AML-193 (cell line): ENCODE results near the gene FRY.

ENCODE experiments used
- DNase-seq, 2 experiments: peaks; one replicate each; lab custom pipeline; 2025; lab: John Stamatoyannopoulos, UW

FRY gene

GRCh38 chr13:32135056-32135390 lies 103.4 kb downstream of the FRY start:
- DNase-seq, result no peak

DNA sequence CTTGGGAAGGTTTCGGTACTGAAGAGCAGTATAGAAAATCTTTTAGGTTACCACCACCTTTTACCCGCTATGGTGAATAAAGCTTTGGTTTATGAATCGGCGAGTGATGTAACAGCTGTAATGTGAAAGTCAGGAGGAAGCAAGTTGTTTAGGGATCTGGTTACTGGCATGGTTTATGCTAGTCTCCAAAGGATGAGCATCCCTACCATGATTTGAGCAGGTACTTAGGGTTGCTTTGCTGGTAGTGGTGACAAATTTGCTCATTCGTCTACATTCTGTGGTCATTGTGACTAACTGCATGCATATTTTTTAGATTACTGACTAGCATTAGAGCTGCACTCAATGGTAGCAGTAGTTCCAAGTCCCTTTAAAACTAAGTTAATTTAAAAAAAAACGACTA lies 104.1 kb downstream of the FRY start:
- DNase-seq, result no peak

DNA sequence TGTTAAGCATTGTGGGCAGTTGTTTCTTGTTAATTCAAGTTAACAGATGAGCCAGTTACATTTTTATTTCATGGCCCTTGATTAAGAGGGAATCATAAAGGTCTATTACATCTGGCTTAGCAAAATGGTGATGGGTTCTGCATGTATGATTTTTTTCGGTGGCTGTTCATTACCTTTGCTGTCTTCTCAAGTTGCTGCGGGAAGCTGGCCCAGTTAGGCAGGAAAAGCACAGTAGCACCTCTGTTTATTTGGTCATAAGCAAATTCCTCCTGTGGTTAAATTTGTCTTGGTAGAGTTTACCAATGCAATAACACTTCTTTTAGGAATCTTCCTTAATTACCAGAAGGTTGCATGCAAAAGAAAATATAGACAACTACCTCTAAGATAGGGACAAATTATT lies 104.5 kb downstream of the FRY start:
- no peak for DNase-seq

DNA sequence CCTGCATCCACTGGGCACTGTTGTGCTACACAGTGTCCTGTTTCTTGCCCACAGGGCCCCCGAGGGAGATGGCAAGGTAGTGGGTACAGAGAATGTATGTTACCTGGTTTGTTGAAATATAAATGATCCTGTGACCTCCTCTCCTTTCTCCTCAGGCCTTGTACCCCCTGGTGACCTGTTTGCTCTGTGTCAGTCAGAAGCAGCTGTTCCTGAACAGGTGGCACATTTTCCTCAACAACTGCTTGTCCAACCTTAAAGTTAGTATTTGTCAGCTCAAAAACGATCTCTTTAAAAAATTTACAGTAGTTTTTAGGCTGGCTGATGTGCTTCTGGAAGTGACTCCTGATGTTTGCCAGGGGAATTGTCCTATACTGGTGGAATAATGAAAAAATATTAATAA lies 105.1 kb downstream of the FRY start:
- no peak for DNase-seq

- DNase-seq, result no peak
These were observed 107.7 kb downstream of the FRY start for GRCh38 chr13:32139251-32139650.

DNA sequence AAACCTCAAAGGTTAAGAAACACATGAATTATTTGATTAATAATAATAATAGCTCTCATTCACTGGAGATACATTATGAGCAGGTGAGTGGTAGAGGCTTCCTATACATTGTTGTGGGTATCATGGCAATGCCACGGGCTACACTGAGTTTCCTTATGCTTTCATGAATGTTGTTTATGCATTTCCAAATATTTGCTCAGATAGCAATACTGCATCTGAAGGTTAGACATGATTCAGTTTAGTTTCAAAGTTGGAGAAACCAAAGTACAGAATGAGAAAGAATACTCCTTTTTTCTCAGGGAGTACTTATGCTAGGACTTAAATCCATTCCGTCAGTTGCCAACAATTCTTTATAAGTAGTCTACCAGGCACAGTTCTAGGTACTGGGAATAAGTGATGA lies 108.5 kb downstream of the FRY start:
- no peak for DNase-seq

- peak in 1 of 2 experiments; percentile 37 for DNase-seq
These were observed 109.9 kb downstream of the FRY start for GRCh38 chr13:32141462-32141861.

DNA sequence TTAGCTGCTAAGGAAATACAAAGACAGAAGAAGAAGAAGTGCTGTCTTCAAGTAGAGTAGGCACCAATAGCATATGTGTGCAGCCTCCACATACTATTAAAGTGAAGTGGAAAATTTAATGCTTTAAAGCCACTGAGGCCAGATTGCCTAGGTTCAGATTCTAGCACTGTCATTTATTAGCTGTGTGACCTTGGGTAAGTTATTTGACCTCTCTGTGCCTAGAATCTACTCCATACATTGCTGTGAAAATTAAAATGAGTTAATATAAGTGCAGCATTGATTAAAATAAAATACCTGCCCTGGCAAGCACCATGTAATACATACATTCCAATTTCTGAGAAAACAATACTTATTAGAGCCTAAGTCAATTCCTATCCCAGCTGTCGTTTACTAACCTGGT lies 110.5 kb downstream of the FRY start:
- peak in 1 of 2 experiments; percentile 15 for DNase-seq

DNA sequence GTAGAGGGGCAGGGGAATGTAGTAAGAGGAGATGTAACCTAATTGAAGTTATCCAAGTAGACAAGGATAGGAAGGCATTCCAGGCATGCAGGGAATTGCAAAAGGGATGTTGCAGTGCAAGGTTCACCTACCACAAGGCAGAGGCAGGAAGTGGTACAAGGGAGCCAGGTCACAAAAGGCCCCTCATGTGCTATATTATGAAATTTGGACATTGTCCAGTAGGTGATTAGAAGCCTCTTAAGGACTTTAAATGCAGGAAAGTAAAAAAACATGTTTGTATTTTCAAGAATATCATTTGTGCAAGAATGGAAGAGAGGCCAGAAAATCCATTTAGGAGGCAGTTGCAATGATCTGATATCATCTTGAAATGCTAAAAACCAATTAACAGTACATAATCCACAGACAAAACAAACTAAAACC lies 111.4 kb downstream of the FRY start:
- peak; percentile 70 to 72 for DNase-seq

DNA sequence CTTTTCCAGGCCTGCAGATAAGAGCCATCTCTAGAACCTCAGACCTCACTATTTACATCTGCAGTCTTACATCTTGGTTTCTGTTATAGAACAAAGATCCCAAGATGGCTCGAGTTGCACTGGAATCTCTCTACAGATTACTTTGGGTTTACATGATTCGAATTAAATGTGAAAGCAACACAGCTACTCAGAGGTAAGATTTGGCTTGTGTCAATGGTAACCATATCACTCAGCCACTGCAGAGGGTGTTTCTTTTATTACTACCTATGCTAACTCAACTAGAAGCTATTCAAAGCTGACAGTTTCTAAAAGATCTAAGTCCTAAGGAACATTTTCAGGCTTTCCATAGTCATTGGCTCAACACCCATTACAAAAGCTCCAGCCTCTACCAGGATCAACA lies 115.6 kb downstream of the FRY start:
- DNase-seq, result no peak

- DNase-seq, result no peak
These were observed 116.4 kb downstream of the FRY start for GRCh38 chr13:32147976-32148375.

DNA sequence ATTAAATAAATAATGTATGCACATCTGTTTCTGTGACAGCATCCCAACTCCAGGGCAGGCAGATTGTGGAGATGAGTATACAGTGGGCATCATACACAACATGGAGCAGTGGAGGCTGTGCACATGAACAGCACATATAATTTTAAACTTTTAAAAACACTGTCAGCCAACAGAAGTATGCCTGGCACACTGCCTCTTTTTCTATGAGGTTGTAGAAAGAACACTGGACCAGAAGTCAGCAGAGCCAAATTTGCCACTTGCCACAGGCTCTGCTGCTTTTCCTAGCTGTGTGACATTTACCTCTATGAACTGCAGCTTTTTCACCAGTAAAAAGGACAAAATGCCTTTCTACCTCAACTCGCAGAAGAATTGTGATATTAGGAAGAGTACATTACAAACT lies 118.7 kb downstream of the FRY start:
- no peak for DNase-seq

DNA sequence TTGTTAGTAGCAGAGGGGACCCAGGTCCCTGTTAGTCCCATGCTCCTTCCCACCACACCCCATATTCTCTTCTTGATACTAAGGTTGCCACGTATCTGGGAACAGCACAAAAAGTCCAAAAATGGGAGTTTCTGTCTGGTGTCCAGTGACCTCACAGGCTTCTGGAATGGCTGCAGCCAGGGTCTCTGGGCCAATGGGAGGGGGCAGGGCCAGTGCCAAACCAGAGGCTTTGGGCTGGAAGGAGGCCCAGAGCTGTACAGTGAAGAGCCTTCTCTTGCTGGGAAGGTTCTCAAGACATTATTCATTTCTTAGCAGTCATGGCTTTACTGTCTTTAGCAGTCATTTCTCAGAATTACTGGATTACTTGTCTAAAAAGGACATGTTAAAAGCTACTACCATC lies 119.2 kb downstream of the FRY start:
- DNase-seq, result no peak

GRCh38 chr13:32151240-32151639 lies 119.7 kb downstream of the FRY start:
- DNase-seq, result no peak

- no peak for DNase-seq
These were observed 121.5 kb downstream of the FRY start for GRCh38 chr13:32153056-32153455.

- no peak for DNase-seq
These were observed 127.7 kb downstream of the FRY start for GRCh38 chr13:32159137-32159869.

DNA sequence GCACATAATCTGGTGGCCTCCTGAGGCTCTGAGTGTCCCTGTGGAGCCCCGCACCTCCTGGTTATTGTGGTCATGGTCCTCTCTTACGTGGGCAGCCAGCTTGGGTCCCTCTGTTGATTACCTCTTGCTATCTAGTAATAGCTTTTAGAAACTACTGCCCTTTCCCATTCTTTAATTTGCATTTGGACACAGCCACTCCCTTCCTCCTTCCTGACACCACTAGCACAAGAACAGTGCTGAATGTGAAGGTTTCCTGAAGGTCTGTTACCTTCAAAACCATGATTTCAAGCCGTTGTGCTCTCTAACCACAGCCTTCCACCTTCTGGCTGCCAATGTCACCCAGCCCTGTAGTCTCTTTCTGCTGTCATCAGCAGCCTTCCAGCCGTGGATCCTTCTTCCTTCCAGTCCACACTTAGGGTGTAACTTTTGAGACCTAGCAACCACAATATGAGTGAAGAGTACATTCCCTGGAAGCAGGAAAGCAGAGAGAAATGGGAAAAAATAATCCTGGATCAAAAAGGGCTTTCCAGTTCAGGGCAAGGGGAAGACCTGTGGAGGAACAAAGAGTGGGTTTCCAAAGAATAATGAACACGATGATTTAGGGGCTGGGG lies 130.9 kb downstream of the FRY start:
- no peak for DNase-seq

GRCh38 chr13:32164622-32165268 lies 133.2 kb downstream of the FRY start:
- peak; percentile 69 to 74 for DNase-seq

- no peak for DNase-seq
These were observed 134.2 kb downstream of the FRY start for GRCh38 chr13:32165796-32166195.

- no peak for DNase-seq
These were observed 136.6 kb downstream of the FRY start for GRCh38 chr13:32168131-32168530.

- no peak for DNase-seq
These were observed 139.3 kb downstream of the FRY start for GRCh38 chr13:32170841-32171240.

DNA sequence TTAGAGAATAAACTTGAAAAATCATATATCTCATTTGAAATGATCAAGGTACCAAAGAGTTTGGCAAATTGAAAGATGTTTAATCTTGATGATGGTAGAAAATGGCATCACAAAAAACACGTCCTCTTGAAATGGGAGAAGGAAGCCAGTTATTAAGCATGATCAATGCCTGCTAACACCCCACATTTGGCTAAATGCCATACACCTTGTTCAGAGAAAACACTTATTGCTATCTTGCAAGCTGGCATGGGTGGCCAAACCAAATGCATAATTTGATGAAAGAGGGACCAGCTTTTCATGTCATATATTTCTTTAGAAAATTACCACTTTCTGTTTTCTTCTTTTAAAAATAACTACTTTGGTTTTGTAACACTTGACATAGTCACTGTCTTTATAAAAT lies 142.3 kb downstream of the FRY start:
- DNase-seq, result no peak

DNA sequence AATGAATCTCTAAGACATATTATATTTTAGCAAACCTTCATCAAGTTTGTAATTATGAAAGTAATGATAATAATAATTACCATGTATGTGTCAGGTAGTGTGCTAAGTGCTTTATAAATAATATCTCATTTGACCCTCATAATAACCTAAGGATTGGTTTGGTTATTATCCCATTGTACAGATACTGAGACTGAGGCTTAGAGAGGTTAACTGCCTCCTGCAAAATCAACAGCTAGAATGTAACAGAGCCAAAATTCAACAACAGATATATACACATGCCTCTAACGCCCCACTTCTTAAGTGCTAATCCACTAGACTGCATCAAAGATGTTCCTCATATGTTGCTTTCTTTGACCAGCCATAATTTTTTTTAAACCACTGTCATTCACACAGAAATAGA lies 142.8 kb downstream of the FRY start:
- no peak for DNase-seq

DNA sequence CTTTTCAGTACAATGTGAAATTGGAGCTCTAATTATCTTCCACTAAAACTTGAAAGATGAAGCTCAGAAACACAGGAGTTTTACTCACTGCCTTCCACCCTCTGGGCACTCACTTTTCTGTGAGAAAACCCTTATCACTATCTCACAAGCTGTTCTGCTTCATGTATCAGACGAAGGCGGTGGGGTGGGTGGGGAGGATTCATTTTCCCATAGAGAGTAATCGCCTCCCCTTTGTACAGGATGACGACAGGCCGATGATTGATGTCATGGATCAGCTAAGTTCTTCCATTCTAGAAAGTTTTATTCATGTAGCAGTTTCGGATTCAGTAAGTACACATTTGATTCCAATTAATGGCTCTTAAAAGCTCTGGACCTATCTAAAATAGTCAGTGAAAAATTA lies 143.7 kb downstream of the FRY start:
- DNase-seq, result no peak
